Keratinocyte (primary cell): Measurements from ENCODE around the gene RBFOX2. TPM values are rescaled to one million over a fixed set of nuclear protein-coding genes. Genes with fewer than 3 reads are reported as not detected.
"Not testable (repeated sequence)": the region's sequence is repeated elsewhere in the genome, so short reads cannot be mapped to it uniquely, and the experiment has no call there.

Experiments
- DNase-seq: peaks from one replicate; pipeline ENCODE4 v3.0.0-alpha.2; 2011; ENCODE audit warnings: low read depth, missing footprints, low spot score
- FAIRE-seq: peaks from 2 replicates; lab custom pipeline; 2011; peaks lifted over from hg19 to GRCh38; lab: Jason Lieb, UNC
- H2AFZ ChIP-seq: 2 replicates; pipeline ENCODE4 v1.6.0; 2012; ENCODE audit warnings: low read length, control low read depth, inconsistent platforms; ENCODE audit not compliant: control insufficient read depth
- H3K27ac ChIP-seq: 2 replicates; pipeline ENCODE4 v1.5.1; 2011; ENCODE audit warnings: low read length; ENCODE audit not compliant: control insufficient read depth, insufficient read depth
- H3K27me3 ChIP-seq: 3 replicates; pipeline ENCODE4 v1.6.0; 2011; ENCODE audit warnings: low read length; ENCODE audit not compliant: control insufficient read depth, insufficient read depth; ENCODE audit errors: extremely low read depth
- H3K36me3 ChIP-seq, 2 experiments: 2 replicates in 1 of 2; 3 replicates in 1 of 2; pipeline ENCODE4 v1.5.1; 2011; ENCODE audit warnings: low read length in 2 of 2, mild to moderate bottlenecking in 1 of 2; ENCODE audit not compliant: control insufficient read depth in 2 of 2, insufficient read depth in 2 of 2; ENCODE audit errors: extremely low read depth in 1 of 2
- H3K4me1 ChIP-seq: 3 replicates; pipeline ENCODE4 v1.5.1; 2011; ENCODE audit warnings: low read length; ENCODE audit not compliant: control insufficient read depth, insufficient read depth; ENCODE audit errors: extremely low read depth
- H3K4me2 ChIP-seq: 3 replicates; pipeline ENCODE4 v1.6.0; 2011; ENCODE audit warnings: low read depth, low read length; ENCODE audit not compliant: control insufficient read depth, insufficient read depth; ENCODE audit errors: extremely low read depth
- H3K4me3 ChIP-seq, 3 experiments: fragments of 200-600 bp in 1 of 3; sonication (generic) in 1 of 3; 2 replicates in 2 of 3; 3 replicates in 1 of 3; pipeline ENCODE4 v1.5.1; 2011 to 2016; ENCODE audit warnings: low read length in 3 of 3, mild to moderate bottlenecking in 3 of 3, control low read depth in 2 of 3, inconsistent platforms in 1 of 3, low read depth in 1 of 3, mixed read lengths in 1 of 3, mixed run types in 1 of 3, moderate library complexity in 1 of 3; ENCODE audit not compliant: control insufficient read depth in 2 of 3, insufficient read depth in 2 of 3; ENCODE audit errors: extremely low read depth in 1 of 3
- H3K79me2 ChIP-seq: 2 replicates; pipeline ENCODE4 v1.6.0; 2012; ENCODE audit warnings: low read length; ENCODE audit not compliant: control insufficient read depth, insufficient read depth
- H3K9ac ChIP-seq: 3 replicates; pipeline ENCODE4 v1.6.0; 2011; ENCODE audit warnings: low read length; ENCODE audit not compliant: control insufficient read depth, insufficient read depth; ENCODE audit errors: extremely low read depth
- H3K9me1 ChIP-seq: 3 replicates; pipeline ENCODE4 v1.6.0; 2011; ENCODE audit warnings: low read length; ENCODE audit not compliant: control insufficient read depth, insufficient read depth; ENCODE audit errors: extremely low read depth
- H3K9me3 ChIP-seq: 2 replicates; pipeline ENCODE4 v1.5.1; 2012; ENCODE audit warnings: low read depth, low read length; ENCODE audit not compliant: control insufficient read depth
- H4K20me1 ChIP-seq: 3 replicates; pipeline ENCODE4 v1.6.0; 2011; ENCODE audit warnings: low read length; ENCODE audit not compliant: control insufficient read depth, insufficient read depth; ENCODE audit errors: extremely low read depth
- EZH2 ChIP-seq: IDR thresholded peaks from one replicate; pipeline ENCODE4 v1.6.1; 2012; ENCODE audit warnings: inconsistent platforms, mild to moderate bottlenecking, low read length, moderate library complexity
- dilution Hi-C: fragments of 300-500 bp; cut with MboI; formaldehyde crosslinking; loops from one replicate; pipeline ENCODE4 v1.7.0; 2020; ENCODE audit warnings: low sequenced_read_pairs; ENCODE audit not compliant: extremely low pct_ligation_motif_present
- polyA plus RNA-seq, 5 experiments: library from polyadenylated mRNA; depleted of rRNA in 3 of 5; stranded (reverse) in 3 of 5; stranded (forward) in 1 of 5; unstranded in 1 of 5; fragments of >200 nt; gene quantifications; 1 replicate in 1 of 5; 2 replicates in 3 of 5; 3 replicates in 1 of 5; pipeline versions ENCODE4 v1.2.1 to v1.2.3, GENCODE V29; 2011 to 2012; ENCODE audit warnings: missing spikeins in 2 of 5, low read depth in 1 of 5, low replicate concordance in 1 of 5
- TF ChIP-seq, protein P1 (sequence below), 3 experiments: IDR thresholded peaks in 1 of 3; conservative IDR thresholded peaks in 1 of 3; optimal IDR thresholded peaks in 1 of 3; 2 replicates in 2 of 3; 3 replicates in 1 of 3; pipeline versions ENCODE3 to v1.5.1; 2011; ENCODE audit warnings: low read length in 3 of 3, mild to moderate bottlenecking in 3 of 3, moderate library complexity in 2 of 3, control low read depth in 1 of 3, inconsistent platforms in 1 of 3; ENCODE audit not compliant: insufficient read depth in 2 of 3; ENCODE audit errors: extremely low read depth in 1 of 3

Gene RBFOX2
- polyA plus RNA-seq, 1 donor (not counting 4 experiments of a cell fraction or from before 2014, with no cell fraction given) = 118 TPM

DNA sequence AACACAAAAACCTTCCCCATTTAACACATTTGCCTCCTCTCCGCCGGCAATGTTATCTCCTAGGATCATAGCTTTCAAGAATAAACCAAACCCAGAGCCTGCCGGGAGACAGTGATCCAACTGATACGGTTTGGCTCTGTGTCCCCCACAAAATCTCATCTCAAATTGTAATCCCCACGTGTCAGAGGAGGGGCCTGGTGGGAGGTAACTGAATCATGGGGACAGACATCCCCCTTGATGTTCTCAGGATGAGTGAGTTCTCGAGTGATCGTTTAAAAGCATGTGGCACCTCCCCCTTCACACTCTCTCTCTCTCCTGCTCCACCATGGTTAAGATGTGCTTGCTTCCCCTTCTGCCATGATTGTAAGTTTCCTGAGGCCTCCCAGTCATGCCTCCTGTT lies 33.3 kb downstream of the RBFOX2 start:
- Histone ChIP-seq H3K27ac (no peak overlapping the region), H3K79me2 (peaks cover 28% of the 10 kb centered on the region), H3K4me3 (no peak overlapping the region), H3K4me2 (no peak overlapping the region), H3K9me3 (no peaks in the 10 kb centered on the region), H3K4me1 (peaks cover 5% of the 10 kb centered on the region), H3K27me3 (no peaks in the 10 kb centered on the region), H3K9ac (no peak overlapping the region), H4K20me1 (no peaks in the 10 kb centered on the region), H2AFZ (no peak overlapping the region), H3K36me3 (peaks cover 0 to 4% of the 10 kb centered on the region in 2 experiments), H3K9me1 (no peaks in the 10 kb centered on the region)
- dilution Hi-C loops = no loop called here
- no peak for FAIRE-seq
- DNase-seq = no peak
- TF ChIP-seq, protein P1, sequence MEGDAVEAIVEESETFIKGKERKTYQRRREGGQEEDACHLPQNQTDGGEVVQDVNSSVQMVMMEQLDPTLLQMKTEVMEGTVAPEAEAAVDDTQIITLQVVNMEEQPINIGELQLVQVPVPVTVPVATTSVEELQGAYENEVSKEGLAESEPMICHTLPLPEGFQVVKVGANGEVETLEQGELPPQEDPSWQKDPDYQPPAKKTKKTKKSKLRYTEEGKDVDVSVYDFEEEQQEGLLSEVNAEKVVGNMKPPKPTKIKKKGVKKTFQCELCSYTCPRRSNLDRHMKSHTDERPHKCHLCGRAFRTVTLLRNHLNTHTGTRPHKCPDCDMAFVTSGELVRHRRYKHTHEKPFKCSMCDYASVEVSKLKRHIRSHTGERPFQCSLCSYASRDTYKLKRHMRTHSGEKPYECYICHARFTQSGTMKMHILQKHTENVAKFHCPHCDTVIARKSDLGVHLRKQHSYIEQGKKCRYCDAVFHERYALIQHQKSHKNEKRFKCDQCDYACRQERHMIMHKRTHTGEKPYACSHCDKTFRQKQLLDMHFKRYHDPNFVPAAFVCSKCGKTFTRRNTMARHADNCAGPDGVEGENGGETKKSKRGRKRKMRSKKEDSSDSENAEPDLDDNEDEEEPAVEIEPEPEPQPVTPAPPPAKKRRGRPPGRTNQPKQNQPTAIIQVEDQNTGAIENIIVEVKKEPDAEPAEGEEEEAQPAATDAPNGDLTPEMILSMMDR (optimal IDR thresholded peaks at IDR 0.05 in 1 of 3, IDR thresholded peaks at IDR 0.05 in 1 of 3, conservative IDR thresholded peaks at IDR 0.05 in 1 of 3; ENCODE audit: extremely low read depth in 1 of 3, insufficient read depth in 2 of 3, low read length in 3 of 3) = no peak
- no peak for TF ChIP-seq EZH2

DNA sequence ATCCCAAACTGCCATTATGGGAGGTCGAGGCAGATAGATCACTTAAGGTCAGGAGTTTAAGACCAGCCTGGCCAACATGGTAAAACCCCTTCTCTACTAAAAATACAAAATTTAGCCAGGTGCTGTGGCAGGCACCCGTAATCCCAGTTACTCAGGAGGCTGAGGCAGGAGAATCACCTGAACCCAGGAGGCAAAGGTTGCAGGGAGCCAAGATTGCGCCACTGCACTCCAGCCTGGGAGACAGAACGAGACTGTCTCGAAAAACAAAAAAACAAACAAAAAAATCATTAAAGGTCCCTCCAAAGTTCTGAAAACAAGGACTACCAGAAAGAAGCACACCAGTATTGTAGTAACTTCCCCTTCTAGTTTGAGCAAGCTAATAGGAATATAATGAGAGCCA lies 34.9 kb downstream of the RBFOX2 start:
- FAIRE-seq, H3K27ac ChIP-seq, H3K9me3 ChIP-seq, H3K27me3 ChIP-seq, H3K4me1 ChIP-seq, H3K9me1 ChIP-seq, dilution Hi-C loops, H3K4me2 ChIP-seq, H4K20me1 ChIP-seq, DNase-seq, H3K9ac ChIP-seq, H3K4me3 ChIP-seq, H2AFZ ChIP-seq, H3K36me3 ChIP-seq: not testable (repeated sequence)
- peaks cover 18% of the 10 kb centered on the region for H3K79me2 ChIP-seq

DNA sequence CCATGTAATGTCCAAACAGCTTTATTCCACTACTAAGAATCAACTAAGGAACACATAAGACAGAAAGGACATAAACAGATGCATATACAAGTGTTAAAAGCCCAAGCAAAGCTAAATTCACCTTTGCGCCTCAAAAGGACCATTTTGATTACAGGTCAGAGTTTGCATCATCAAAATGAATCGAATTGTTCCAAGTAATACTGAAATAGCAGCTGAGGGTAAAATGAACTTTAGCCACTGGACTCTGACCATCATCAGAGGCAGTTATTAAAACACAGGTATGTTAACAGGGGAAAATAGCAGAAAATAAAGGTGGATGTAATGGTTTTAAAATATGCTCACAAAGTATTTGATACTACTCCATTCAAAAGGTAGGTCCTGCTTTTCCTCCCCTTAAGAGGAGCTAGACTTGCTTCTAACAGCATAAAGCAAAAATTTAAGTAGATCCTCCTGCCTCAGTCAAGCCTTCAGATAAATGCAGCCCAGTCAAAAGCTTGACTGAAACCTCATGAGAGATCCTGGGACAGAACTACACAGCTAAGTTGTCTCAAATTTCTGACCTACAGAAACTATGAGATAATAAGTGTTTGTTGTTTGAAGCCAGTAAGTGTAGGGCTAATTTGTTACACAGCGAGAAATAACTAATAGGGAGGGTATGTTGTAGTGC lies 35.4 kb downstream of the RBFOX2 start:
- TF ChIP-seq, protein P1 (optimal IDR thresholded peaks at IDR 0.05 in 1 of 3, IDR thresholded peaks at IDR 0.05 in 1 of 3, conservative IDR thresholded peaks at IDR 0.05 in 1 of 3; ENCODE audit: extremely low read depth in 1 of 3, insufficient read depth in 2 of 3, low read length in 3 of 3) = no peak
- Histone ChIP-seq H3K4me1 (peaks cover 5% of the 10 kb centered on the region), H3K9ac (no peak overlapping the region), H3K4me2 (no peak overlapping the region), H3K27me3 (no peaks in the 10 kb centered on the region), H3K79me2 (peaks cover 19% of the 10 kb centered on the region), H3K9me3 (no peaks in the 10 kb centered on the region), H3K27ac (no peak overlapping the region), H3K4me3 (no peak overlapping the region), H3K9me1 (no peaks in the 10 kb centered on the region), H4K20me1 (no peaks in the 10 kb centered on the region), H2AFZ (no peak overlapping the region), H3K36me3 (peaks cover 2 to 5% of the 10 kb centered on the region in 2 experiments)
- FAIRE-seq (no peak), DNase-seq (no peak)
- dilution Hi-C loops = no loop called here
